ENCODE data around the gene PDE2A.

The PDE2A gene

DNA sequence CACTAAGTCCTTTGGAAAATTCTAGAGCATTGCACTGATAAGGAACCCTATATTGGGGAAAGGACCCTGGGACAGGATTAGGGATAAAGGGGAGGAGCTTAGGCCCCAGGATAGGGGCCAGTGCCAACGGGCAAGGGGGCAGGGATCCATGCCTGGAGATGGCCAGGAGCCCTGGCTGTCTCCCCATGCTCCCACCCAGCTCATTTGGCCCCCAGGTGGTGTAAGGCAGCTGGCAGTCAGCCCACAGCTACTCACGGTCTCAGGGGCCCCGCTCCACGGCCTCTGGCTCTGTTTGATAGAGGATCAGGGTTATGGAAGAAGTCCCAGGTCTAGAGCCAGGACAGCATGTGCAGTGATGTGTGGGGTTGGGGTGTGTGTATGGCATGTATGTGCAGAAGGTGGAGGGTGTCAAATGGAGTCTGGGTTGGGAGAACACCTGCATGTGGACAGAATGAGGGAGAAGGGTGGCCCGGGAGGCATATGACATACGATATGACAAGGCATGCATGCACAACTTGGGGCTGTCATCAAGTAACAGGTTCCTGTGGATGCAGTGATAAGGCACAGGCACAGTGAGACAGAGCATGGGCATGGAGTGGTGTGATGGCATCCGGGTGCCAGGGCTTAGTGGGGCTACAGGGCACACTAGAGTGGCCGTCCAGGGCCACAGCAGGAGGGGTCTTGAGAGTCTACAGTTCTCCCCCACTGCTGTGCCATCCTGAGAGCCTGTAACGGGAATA lies 18.4 kb upstream of the PDE2A start:
- TF ChIP-seq, protein P1, sequence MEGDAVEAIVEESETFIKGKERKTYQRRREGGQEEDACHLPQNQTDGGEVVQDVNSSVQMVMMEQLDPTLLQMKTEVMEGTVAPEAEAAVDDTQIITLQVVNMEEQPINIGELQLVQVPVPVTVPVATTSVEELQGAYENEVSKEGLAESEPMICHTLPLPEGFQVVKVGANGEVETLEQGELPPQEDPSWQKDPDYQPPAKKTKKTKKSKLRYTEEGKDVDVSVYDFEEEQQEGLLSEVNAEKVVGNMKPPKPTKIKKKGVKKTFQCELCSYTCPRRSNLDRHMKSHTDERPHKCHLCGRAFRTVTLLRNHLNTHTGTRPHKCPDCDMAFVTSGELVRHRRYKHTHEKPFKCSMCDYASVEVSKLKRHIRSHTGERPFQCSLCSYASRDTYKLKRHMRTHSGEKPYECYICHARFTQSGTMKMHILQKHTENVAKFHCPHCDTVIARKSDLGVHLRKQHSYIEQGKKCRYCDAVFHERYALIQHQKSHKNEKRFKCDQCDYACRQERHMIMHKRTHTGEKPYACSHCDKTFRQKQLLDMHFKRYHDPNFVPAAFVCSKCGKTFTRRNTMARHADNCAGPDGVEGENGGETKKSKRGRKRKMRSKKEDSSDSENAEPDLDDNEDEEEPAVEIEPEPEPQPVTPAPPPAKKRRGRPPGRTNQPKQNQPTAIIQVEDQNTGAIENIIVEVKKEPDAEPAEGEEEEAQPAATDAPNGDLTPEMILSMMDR (IDR thresholded peaks at IDR 0.05; ENCODE audit: low read depth, low read length, missing control alignments): no peak
- no peak for DNase-seq (ENCODE audit: extremely low read depth, low read depth)
- H3K4me3 ChIP-seq (replicated peaks; ENCODE audit: low read depth, low read length): no peak overlapping the region

DNA sequence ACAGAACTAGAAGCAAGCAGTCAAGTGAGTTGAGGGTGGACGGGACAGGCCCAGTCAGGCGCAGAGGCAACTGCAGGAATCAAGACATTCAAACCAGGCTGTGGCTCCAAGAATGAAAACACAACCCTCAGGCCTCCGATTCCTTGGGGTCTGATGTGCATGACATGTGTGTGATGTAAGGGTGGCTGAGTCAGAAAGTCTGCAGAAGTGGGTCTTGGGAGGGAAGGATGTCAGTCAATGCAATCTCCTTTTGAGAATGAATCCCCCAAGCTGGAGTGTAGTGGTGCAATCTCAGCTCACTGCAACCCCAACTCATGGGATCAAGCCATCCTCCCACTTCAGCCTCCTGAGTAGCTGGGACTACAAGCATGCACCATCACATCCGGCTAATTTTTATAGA lies 15.9 kb upstream of the PDE2A start:
- TF ChIP-seq, protein P1 (IDR thresholded peaks at IDR 0.05; ENCODE audit: low read depth, low read length, missing control alignments): no peak
- no peak overlapping the region for H3K4me3 ChIP-seq (replicated peaks; ENCODE audit: low read depth, low read length)
- no peak for DNase-seq (ENCODE audit: extremely low read depth, low read depth)

DNA sequence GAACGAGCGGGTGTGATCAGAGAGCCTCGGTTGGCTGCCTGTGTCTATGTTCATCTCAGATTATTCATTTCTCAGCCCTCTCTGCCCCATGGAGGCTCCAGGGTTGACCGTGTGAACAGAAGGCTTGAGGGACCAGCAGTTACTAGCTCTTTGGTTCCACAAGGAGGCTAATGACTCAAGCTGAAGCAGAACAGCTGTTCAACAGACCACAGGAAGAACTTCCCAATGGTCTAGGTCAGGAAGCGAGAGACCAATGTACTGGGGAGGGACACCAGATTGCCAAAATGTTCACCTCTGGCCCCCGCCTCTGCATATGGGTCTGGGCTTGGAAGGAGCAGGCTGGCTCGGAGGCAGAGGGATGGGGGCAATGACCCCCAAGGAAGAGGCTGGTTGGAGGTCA lies 14.7 kb upstream of the PDE2A start:
- no peak for DNase-seq (ENCODE audit: extremely low read depth, low read depth)
- H3K4me3 ChIP-seq (replicated peaks; ENCODE audit: low read depth, low read length): no peak overlapping the region
- TF ChIP-seq, protein P1 (IDR thresholded peaks at IDR 0.05; ENCODE audit: low read depth, low read length, missing control alignments): no peak

DNA sequence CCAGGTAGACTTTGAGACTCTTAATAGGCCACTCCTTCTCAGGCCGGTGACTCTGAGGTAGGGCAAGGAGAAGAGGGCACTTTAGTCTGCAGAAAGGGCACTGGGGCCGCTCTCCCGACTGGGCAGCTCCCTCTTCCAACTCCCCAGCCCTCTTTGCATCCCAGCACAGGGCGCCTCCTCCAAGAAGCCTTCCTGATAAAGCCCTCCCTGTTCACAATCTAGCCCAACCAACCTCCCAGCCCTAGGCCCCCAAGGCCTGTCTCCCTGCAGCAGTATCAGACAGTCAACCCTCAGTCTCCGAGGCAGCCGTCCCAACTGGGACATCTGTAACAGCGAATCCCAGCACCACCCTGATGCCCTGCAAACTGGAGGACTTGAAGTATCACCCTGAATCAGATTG lies 14.3 kb upstream of the PDE2A start:
- no peak for DNase-seq (ENCODE audit: extremely low read depth, low read depth)
- TF ChIP-seq, protein P1 (IDR thresholded peaks at IDR 0.05; ENCODE audit: low read depth, low read length, missing control alignments): no peak
- H3K4me3 ChIP-seq (replicated peaks; ENCODE audit: low read depth, low read length): no peak overlapping the region

DNA sequence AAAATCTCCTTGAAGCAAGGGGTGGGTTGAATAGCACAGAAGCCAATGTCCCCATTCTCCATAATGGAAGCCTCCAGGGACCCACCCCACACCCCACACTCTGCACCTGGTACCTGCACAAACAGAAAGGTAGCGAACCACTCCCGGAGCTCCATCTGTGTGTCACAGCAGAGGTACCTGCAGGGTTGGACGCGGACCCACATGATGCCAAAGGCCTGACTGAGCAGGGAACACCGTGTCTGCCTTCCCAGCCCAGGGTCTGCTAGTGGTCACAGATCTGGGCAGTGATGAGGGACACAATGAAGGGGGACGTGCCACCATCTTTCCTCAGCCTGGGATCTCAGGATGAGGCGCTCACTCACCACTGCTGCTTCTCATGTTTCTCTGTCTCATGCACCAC lies 13.1 kb upstream of the PDE2A start:
- H3K4me3 ChIP-seq (replicated peaks; ENCODE audit: low read depth, low read length): no peak overlapping the region
- no peak for DNase-seq (ENCODE audit: extremely low read depth, low read depth)
- TF ChIP-seq, protein P1 (IDR thresholded peaks at IDR 0.05; ENCODE audit: low read depth, low read length, missing control alignments): no peak

DNA sequence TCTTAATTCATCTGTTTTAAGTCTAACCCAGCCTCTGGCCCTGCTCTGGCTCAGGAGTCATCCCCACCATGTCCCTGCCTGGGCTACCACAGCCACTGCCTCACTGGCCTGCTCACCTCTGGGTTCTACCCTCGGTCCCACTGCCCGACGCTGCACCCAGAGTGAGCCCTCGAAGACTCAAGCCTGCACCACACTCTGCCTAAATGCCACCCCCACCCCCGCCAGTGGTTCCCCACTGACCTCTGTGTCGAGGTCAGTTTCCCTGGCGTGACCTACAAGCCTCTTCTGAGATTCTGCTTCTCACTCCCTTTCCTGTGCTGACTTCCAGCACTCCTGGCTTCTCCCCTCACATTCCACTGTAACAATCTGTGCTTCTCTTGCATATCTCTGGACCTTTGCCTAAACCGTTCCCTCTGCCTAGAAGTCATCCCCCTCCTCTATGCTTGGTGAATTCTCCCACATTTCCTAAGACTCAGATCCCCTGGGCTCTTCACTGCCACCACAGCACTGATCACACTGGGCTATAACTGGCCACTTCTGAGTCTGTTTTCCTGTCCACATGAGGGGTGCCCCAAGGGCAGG lies 12.5 kb upstream of the PDE2A start:
- no peak overlapping the region for H3K4me3 ChIP-seq (replicated peaks; ENCODE audit: low read depth, low read length)
- DNase-seq (ENCODE audit: extremely low read depth, low read depth): no peak
- TF ChIP-seq, protein P1 (IDR thresholded peaks at IDR 0.05; ENCODE audit: low read depth, low read length, missing control alignments): no peak
